ENCODE measurements around the gene PRKD1.
"Not testable (repeated sequence)": the region's sequence is repeated elsewhere in the genome, so short reads cannot be mapped to it uniquely, and the experiment has no call there.

PRKD1 gene

GRCh38 chr14:29716150-29716549 is 211.5 kb downstream of the PRKD1 start:
- no peak for TF ChIP-seq CTCF (IDR thresholded peaks at IDR 0.05; ENCODE audit: borderline replicate concordance, control extremely low read depth, extremely low read depth, insufficient read depth, missing control alignments)
- DNase-seq (ENCODE audit: low spot score) = no peak
- in situ Hi-C loops (cut with MboI; ENCODE audit: low sequenced_read_pairs, unreplicated experiment) = no loop called here

GRCh38 chr14:29712601-29713000 is 215.0 kb downstream of the PRKD1 start:
- TF ChIP-seq CTCF (IDR thresholded peaks at IDR 0.05; ENCODE audit: borderline replicate concordance, control extremely low read depth, extremely low read depth, insufficient read depth, missing control alignments) = no peak
- no peak for DNase-seq (ENCODE audit: low spot score)
- in situ Hi-C loops (cut with MboI; ENCODE audit: low sequenced_read_pairs, unreplicated experiment) = no loop called here

- in situ Hi-C loops (cut with MboI; ENCODE audit: low sequenced_read_pairs, unreplicated experiment) = no loop called here
Observed at GRCh38 chr14:29710015-29710414, 217.6 kb downstream of the PRKD1 start.

GRCh38 chr14:29709490-29709889 is 218.2 kb downstream of the PRKD1 start:
- in situ Hi-C loops (cut with MboI; ENCODE audit: low sequenced_read_pairs, unreplicated experiment) = no loop called here
- DNase-seq (ENCODE audit: low spot score) = no peak
- no peak for TF ChIP-seq CTCF (IDR thresholded peaks at IDR 0.05; ENCODE audit: borderline replicate concordance, control extremely low read depth, extremely low read depth, insufficient read depth, missing control alignments)

More at GRCh38 chr14:29710015-29710414, 217.6 kb downstream of the PRKD1 start:
- no peak for DNase-seq (ENCODE audit: low spot score)
- no peak for TF ChIP-seq CTCF (IDR thresholded peaks at IDR 0.05; ENCODE audit: borderline replicate concordance, control extremely low read depth, extremely low read depth, insufficient read depth, missing control alignments)

- in situ Hi-C loops (cut with MboI; ENCODE audit: low sequenced_read_pairs, unreplicated experiment) = no loop called here
- no peak for TF ChIP-seq CTCF (IDR thresholded peaks at IDR 0.05; ENCODE audit: borderline replicate concordance, control extremely low read depth, extremely low read depth, insufficient read depth, missing control alignments)
- DNase-seq (ENCODE audit: low spot score) = no peak
Observed at GRCh38 chr14:29706700-29707099, 220.9 kb downstream of the PRKD1 start.

GRCh38 chr14:29705801-29706200 is 221.8 kb downstream of the PRKD1 start:
- no peak for DNase-seq (ENCODE audit: low spot score)
- no peak for TF ChIP-seq CTCF (IDR thresholded peaks at IDR 0.05; ENCODE audit: borderline replicate concordance, control extremely low read depth, extremely low read depth, insufficient read depth, missing control alignments)
- in situ Hi-C loops (cut with MboI; ENCODE audit: low sequenced_read_pairs, unreplicated experiment) = no loop called here

GRCh38 chr14:29689597-29689996 is 238.1 kb downstream of the PRKD1 start:
- in situ Hi-C loops (cut with MboI; ENCODE audit: low sequenced_read_pairs, unreplicated experiment); DNase-seq (ENCODE audit: low spot score): not testable (repeated sequence)

All from GM13976 (cell line).